Mucosa of descending colon (tissue), 3 donors: ENCODE results near the gene SETD1B. TPM values are rescaled to one million over a fixed set of nuclear protein-coding genes. Genes with fewer than 3 reads are reported as not detected.

ENCODE experiments used
- ATAC-seq: fragments of 200-7000 bp; cut with Tn5 transposase; one replicate; pipeline ENCODE4 v1.9.1; 2020; ENCODE audit warnings: mild to moderate bottlenecking, moderate library complexity
- DNase-seq, 3 donors: peaks; one replicate each; pipeline ENCODE4 v3.0.0-alpha.2; 2020
- H3K36me3 ChIP-seq: fragments of 200-600 bp; one replicate; pipeline ENCODE4 v1.8.0; 2021; ENCODE audit warnings: low read depth, mild to moderate bottlenecking
- H3K4me1 ChIP-seq: fragments of 200-600 bp; one replicate; pipeline ENCODE4 v1.8.0; 2021; ENCODE audit warnings: low read depth, mild to moderate bottlenecking
- H3K4me3 ChIP-seq: fragments of 200-600 bp; one replicate; pipeline ENCODE4 v1.8.0; 2021; ENCODE audit warnings: mild to moderate bottlenecking
- H3K9me3 ChIP-seq: fragments of 200-600 bp; one replicate; pipeline ENCODE4 v1.8.0; 2021; ENCODE audit warnings: mild to moderate bottlenecking
- CTCF ChIP-seq: fragments of 200-600 bp; IDR thresholded peaks from one replicate; pipeline ENCODE4 v1.8.0; 2022; ENCODE audit warnings: antibody characterized with exemption, mild to moderate bottlenecking
- intact Hi-C, 2 donors: fragments of 100-400 bp; cut with DNase I in 1 of 2; cut with micrococcal nuclease in 1 of 2; formaldehyde crosslinking; loops; one replicate each; pipeline versions ENCODE4 v1.11.0 to v1.11.1; 2022; cut with DNase I, micrococcal nuclease
- total RNA-seq, 3 donors: library from RNA; stranded (reverse); fragmentation: NEBNext Ultra II Directional in 2 of 3; extraction: Animal tissue kit (Norgen Biotek cat#: 25700) in 2 of 3; gene quantifications; one replicate each; pipeline versions ENCODE4 v1.2.1 to v1.2.4, GENCODE V29; 2021 to 2023
- donor health status: DM: no; HTN: no; CAD: no; lungs with moderate emphysema.
- donor health status: DM: no; HTN: no; CAD: no.
- donor health status: DM: no; HTN: yes; CAD: no.

The SETD1B gene
- total RNA-seq, 3 donors from 2014 or later, result 23.8 to 38.3 (median 27.5) TPM

DNA sequence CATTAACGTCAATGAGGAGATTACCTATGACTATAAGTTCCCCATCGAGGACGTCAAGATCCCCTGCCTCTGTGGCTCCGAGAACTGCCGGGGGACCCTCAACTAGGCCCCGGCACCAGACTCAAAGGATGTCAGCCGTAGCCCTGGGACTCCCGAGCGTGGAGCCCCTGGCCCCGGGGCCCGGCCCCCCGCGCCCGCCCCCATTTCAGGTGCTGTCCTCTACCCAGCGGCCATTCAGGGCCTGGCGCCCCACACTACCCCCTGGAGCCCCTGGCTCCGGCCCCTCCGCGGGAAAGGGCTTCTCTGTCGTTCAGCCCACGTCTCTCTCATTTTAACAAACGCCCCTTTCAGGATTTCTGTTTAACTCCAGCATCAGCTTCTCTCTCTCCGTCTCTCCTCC is 26.3 kb downstream of the SETD1B start:
- DNase-seq (no peak), ATAC-seq (no peak)
- peaks cover 8% of the 10 kb centered on the region for H3K36me3 ChIP-seq
- H3K4me3 ChIP-seq, result no peak overlapping the region
- no peak for TF ChIP-seq CTCF
- no peaks in the 10 kb centered on the region for H3K4me1 ChIP-seq
- no peaks in the 10 kb centered on the region for H3K9me3 ChIP-seq
- intact Hi-C loops, result no loop called here

DNA sequence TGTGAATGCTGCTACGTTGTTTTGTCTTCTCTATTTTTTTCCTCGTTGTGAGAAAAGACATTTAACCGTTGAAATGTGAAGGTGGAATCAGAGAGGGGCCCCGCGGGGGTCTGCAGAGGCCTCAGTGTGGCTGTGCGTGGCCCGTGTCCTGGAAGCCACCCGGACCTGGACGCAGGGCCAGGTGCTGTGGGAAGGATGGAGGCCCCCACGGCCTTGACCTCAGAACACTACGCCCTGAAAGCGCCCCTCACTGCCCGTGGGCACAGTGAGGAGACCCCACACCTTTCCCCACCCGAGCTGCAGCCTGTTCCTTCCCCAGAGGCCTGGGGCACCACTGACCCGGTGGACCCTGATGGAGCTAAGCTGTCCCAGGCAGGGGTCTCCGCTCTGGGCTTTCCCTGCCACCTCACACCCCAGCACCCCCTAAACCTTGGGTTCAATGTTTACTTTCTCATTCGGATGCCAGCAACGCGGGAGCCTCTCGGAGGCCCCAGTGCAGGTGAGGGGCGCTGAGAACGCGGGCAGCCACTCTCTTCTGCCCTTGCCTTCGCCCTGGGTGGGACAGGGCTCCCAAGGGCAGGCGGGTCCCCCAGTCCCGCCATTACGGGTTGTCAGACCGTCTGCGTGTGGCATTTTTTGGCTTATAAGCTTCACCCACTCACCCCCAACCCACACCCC is 26.9 kb downstream of the SETD1B start:
- Histone ChIP-seq H3K9me3 (no peaks in the 10 kb centered on the region), H3K36me3 (peaks cover 8% of the 10 kb centered on the region), H3K4me1 (no peaks in the 10 kb centered on the region), H3K4me3 (no peak overlapping the region)
- ATAC-seq (no peak), DNase-seq (no peak)
- intact Hi-C loops, result no loop called here
- no peak for TF ChIP-seq CTCF

- intact Hi-C loops, result no loop called here
- peaks cover 8% of the 10 kb centered on the region for H3K36me3 ChIP-seq
- no peak for DNase-seq
- TF ChIP-seq CTCF, result no peak
- H3K4me3 ChIP-seq, result no peak overlapping the region
- no peaks in the 10 kb centered on the region for H3K4me1 ChIP-seq
- ATAC-seq, result no peak
- H3K9me3 ChIP-seq, result no peaks in the 10 kb centered on the region
Observed at GRCh38 chr12:121831571-121832245, 27.9 kb downstream of the SETD1B start.

DNA sequence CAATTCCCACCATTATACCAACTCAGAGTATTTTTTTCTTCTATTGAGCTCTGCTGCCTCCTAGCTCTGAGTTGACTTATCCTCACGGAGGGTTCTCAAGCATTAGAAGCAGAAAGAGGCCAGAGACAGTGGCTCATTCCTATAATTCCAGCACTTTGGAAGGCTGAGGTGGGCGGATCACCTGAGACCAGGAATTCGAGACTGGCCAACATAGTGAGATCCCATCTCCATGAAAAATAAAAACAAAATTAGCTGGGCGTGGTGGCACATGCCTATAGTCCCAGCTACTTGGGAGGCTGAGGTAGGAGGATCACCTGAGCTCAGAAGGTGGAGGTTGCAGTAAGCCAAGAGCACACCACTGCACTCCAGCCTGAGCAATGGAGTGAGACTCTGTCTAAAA is 33.9 kb downstream of the SETD1B start:
- DNase-seq (no peak), ATAC-seq (no peak)
- Histone ChIP-seq H3K4me3 (no peak overlapping the region), H3K4me1 (no peaks in the 10 kb centered on the region), H3K36me3 (no peaks in the 10 kb centered on the region), H3K9me3 (no peaks in the 10 kb centered on the region)
- intact Hi-C loops, result no loop called here
- TF ChIP-seq CTCF, result no peak

DNA sequence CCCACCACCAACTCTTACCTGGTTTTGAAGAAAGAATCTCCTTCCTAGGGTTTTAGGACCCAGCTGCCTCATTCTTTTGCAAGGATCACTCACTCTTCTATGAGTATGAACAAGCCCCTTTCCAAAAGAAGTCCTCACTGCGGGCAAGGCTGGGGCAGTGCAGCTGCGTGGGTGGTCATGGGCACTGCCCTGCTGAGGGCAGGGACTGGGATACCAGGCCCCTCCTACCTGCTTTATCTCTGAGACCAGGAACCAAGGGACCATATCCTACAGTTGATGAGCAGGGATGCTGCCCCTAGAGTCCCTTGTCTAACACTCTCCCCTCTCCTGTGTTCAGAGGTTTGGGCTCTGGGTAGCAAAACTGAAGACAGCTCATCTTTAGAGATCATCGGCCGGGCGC is 34.3 kb downstream of the SETD1B start:
- TF ChIP-seq CTCF, result no peak
- intact Hi-C loops, result no loop called here
- ATAC-seq (no peak), DNase-seq (no peak)
- Histone ChIP-seq H3K9me3 (no peaks in the 10 kb centered on the region), H3K4me3 (no peak overlapping the region), H3K36me3 (no peaks in the 10 kb centered on the region), H3K4me1 (no peaks in the 10 kb centered on the region)
